GM12878 (cell line): ENCODE results near the gene ROBO1. TPM values are rescaled to one million over a fixed set of nuclear protein-coding genes. Genes with fewer than 3 reads are reported as not detected.

Experiments
- ATAC-seq: fragments of 200-7000 bp; cut with Tn5 transposase; 3 replicates; pipeline ENCODE4 v1.9.1; 2020; ENCODE audit warnings: mild to moderate bottlenecking, moderate library complexity
- BruUV-seq: library from RNA; stranded (reverse); fragments of 400-500 nt; replicated peaks from 2 replicates; lab custom pipeline; 2021; lab: Mats Ljungman, UMichigan
- CTCF ChIA-PET: fragments of 300-600 bp; sonication (Branson Sonifier 250); formaldehyde crosslinking; extraction: SDS; loops from one replicate; lab custom pipeline; 2021; ENCODE audit warnings: inconsistent platforms; lab: Yijun Ruan, JAX
- POLR2A ChIA-PET: fragments of 350-600 bp; formaldehyde crosslinking; extraction: SDS; loops from one replicate; lab custom pipeline; 2021; ENCODE audit warnings: inconsistent platforms; lab: Charles Lee
- RAD21 ChIA-PET: fragments of 300-600 bp; sonication (Branson Sonifier 250); formaldehyde crosslinking; loops from one replicate; lab custom pipeline; 2023; ENCODE audit warnings: antibody characterized with exemption; ENCODE audit not compliant: unreplicated experiment; lab: Charles Lee
- SMC1A ChIA-PET: fragments of 300-600 bp; sonication (Branson Sonifier 250); formaldehyde crosslinking; loops from one replicate; lab custom pipeline; 2023; ENCODE audit not compliant: unreplicated experiment, uncharacterized antibody; lab: Charles Lee
- DNase-seq: peaks from one replicate; pipeline ENCODE4 v3.0.0-alpha.2; 2011; ENCODE audit warnings: low read depth, low spot score
- FAIRE-seq: peaks from 3 replicates; lab custom pipeline; 2011; peaks lifted over from hg19 to GRCh38; lab: Jason Lieb, UNC
- H2AFZ ChIP-seq: 2 replicates; pipeline ENCODE4 v1.6.0; 2011; ENCODE audit warnings: low read depth, low read length, control low read depth; ENCODE audit not compliant: control insufficient read depth
- H3K27ac ChIP-seq: 2 replicates; pipeline ENCODE4 v1.5.1; 2011; ENCODE audit warnings: control low read depth; ENCODE audit not compliant: control insufficient read depth, insufficient read depth
- H3K27me3 ChIP-seq, 2 experiments: replicated peaks in 1 of 2; 2 replicates each; pipeline versions ENCODE4 v1.6.0 to v1.6.1; 2011; ENCODE audit warnings: low read length in 1 of 2; ENCODE audit not compliant: control insufficient read depth in 2 of 2, insufficient read depth in 2 of 2
- H3K36me3 ChIP-seq, 2 experiments: 2 replicates each; pipeline ENCODE4 v1.5.1; 2011; ENCODE audit warnings: low read length in 1 of 2; ENCODE audit not compliant: control insufficient read depth in 2 of 2, insufficient read depth in 2 of 2
- H3K4me1 ChIP-seq: 2 replicates; pipeline ENCODE4 v1.6.1; 2011; ENCODE audit warnings: mild to moderate bottlenecking, low read length, moderate library complexity, mixed read lengths; ENCODE audit not compliant: control insufficient read depth, insufficient read depth
- H3K4me2 ChIP-seq: 2 replicates; pipeline ENCODE4 v1.6.0; 2011; ENCODE audit warnings: control low read depth; ENCODE audit not compliant: control insufficient read depth, insufficient read depth
- H3K4me3 ChIP-seq: fragments of 200-600 bp; sonication (generic); 2 replicates; pipeline ENCODE4 v1.5.1; 2016
- H3K79me2 ChIP-seq: 2 replicates; pipeline ENCODE4 v1.6.0; 2011; ENCODE audit warnings: low read length; ENCODE audit not compliant: control insufficient read depth, insufficient read depth
- H3K9ac ChIP-seq: 2 replicates; pipeline ENCODE4 v1.8.0; 2011; ENCODE audit warnings: low read length, control low read depth, mixed read lengths; ENCODE audit not compliant: control insufficient read depth, insufficient read depth
- H3K9me3 ChIP-seq: replicated peaks from 3 replicates; pipeline ENCODE4 v1.5.1; 2011; ENCODE audit warnings: mild to moderate bottlenecking, low read length; ENCODE audit not compliant: control insufficient read depth, insufficient read depth
- H4K20me1 ChIP-seq: 2 replicates; pipeline ENCODE4 v1.6.0; 2011; ENCODE audit not compliant: control insufficient read depth, insufficient read depth
- EED ChIP-seq: sonication (generic); IDR thresholded peaks from 2 replicates; pipeline ENCODE4 v1.6.1; 2016; ENCODE audit warnings: antibody characterized with exemption, low read depth
- FOXM1 ChIP-seq: IDR thresholded peaks from 2 replicates; pipeline ENCODE4 v1.6.1; 2012; ENCODE audit warnings: low read depth, mild to moderate bottlenecking, inconsistent platforms, low read length, moderate library complexity
- JUND ChIP-seq: IDR thresholded peaks from 2 replicates; pipeline ENCODE4 v1.6.1; 2012; ENCODE audit warnings: low read depth, mild to moderate bottlenecking, low read length, improper control_type of control experiment, moderate library complexity
- NKRF ChIP-seq: fragments of 450-650 bp; conservative IDR thresholded peaks from 2 replicates; pipeline ENCODE4 v1.6.1; 2017; ENCODE audit warnings: mild to moderate bottlenecking, moderate library complexity
- WRNIP1 ChIP-seq: IDR thresholded peaks from 2 replicates; pipeline ENCODE4 v1.6.1; 2011; ENCODE audit warnings: low read depth, low read length, improper control_type of control experiment, borderline replicate concordance
- ZNF687 ChIP-seq: fragments of 450-650 bp; IDR thresholded peaks from 2 replicates; pipeline ENCODE4 v1.6.1; 2017; ENCODE audit warnings: mild to moderate bottlenecking, moderate library complexity
- in situ Hi-C: fragments of 300-500 bp; cut with MboI; formaldehyde crosslinking; loops from 9 replicates; pipeline ENCODE4 v1.14.3; 2018; ENCODE audit warnings: mixed read lengths
- intact Hi-C: fragments of 100-400 bp; cut with micrococcal nuclease; formaldehyde crosslinking; loops from one replicate; pipeline ENCODE4 v1.14.2; 2022; ENCODE audit not compliant: unreplicated experiment
- polyA plus RNA-seq, 11 experiments: library from polyadenylated mRNA; depleted of rRNA in 4 of 11; unstranded in 6 of 11; stranded (reverse) in 5 of 11; fragments of >200 nt; fragmentation: Nextera tagmentation in 4 of 11; fragmentation: Illumina TruSeq in 1 of 11; extraction: Ambion mirVana in 4 of 11; extraction: Trizol in 1 of 11; gene quantifications; 1 replicate in 1 of 11; 2 replicates in 10 of 11; pipeline versions ENCODE4 v1.2.1 to v1.2.3, GENCODE V29; 2011 to 2016; ENCODE audit warnings: inconsistent platforms in 2 of 11, missing spikeins in 2 of 11, low read depth in 1 of 11
- total RNA-seq, 4 experiments: library from RNA; depleted of rRNA in 3 of 4; stranded (reverse); fragments of >200 nt in 3 of 4; fragmentation: Illumina TruSeq in 1 of 4; extraction: Trizol in 1 of 4; gene quantifications; 2 replicates each; pipeline versions ENCODE4 v1.2.1 to v1.2.3, GENCODE V29; 2013 to 2021

Gene ROBO1
- total and polyA plus RNA-seq, 10 of the 15 experiments (the other 5 are each of a cell fraction or from before 2014, with no cell fraction given): 0.29 to 46.5 (median 1.2) TPM

GRCh38 chr3:79690072-79690471 lies 77.7 kb downstream of the ROBO1 start (continued):
- TF ChIP-seq FOXM1: no peak

GRCh38 chr3:79685108-79685507 lies 82.7 kb downstream of the ROBO1 start:
- ChIA-PET SMC1A (no interaction called here), POLR2A (no interaction called here), RAD21 (no interaction called here), CTCF (no interaction called here)
- DNase-seq (no peak), FAIRE-seq (no peak), ATAC-seq (no peak)
- H2AFZ ChIP-seq: no peak overlapping the region
- H3K27me3 ChIP-seq: no peaks in the 10 kb centered on the region
- no peak overlapping the region for H3K4me3 ChIP-seq
- no peak overlapping the region for H3K27ac ChIP-seq
- no peaks in the 10 kb centered on the region for H3K36me3 ChIP-seq
- no peaks in the 10 kb centered on the region for H3K79me2 ChIP-seq
- H3K4me1 ChIP-seq: no peaks in the 10 kb centered on the region
- H3K9ac ChIP-seq: no peak overlapping the region
- in situ Hi-C loops (no loop called here), intact Hi-C loops (no loop called here)
- no peak for TF ChIP-seq ZNF687
- no peak for TF ChIP-seq JUND
- TF ChIP-seq NKRF: no peak
- TF ChIP-seq WRNIP1: no peak
- no peak for TF ChIP-seq EED
- BruUV-seq: no TSS peak
- no peaks in the 10 kb centered on the region for H4K20me1 ChIP-seq
- no peaks in the 10 kb centered on the region for H3K9me3 ChIP-seq
- no peak overlapping the region for H3K4me2 ChIP-seq
